Body of pancreas (tissue), 4 donors: ENCODE results near the gene STK39.

ENCODE experiments used
- POLR2A ChIP-seq, 3 donors: fragments of 450-650 bp; IDR thresholded peaks; one replicate each; pipeline ENCODE4 v1.6.1; 2016; ENCODE audit warnings: antibody characterized with exemption in 3 of 3, mild to moderate bottlenecking in 2 of 3
- TF ChIP-seq, protein P1 (sequence below), 7 experiments: fragments of 450-650 bp in 4 of 7; fragments of 200-600 bp in 3 of 7; sonication (generic) in 3 of 7; IDR thresholded peaks; one replicate each; pipeline ENCODE4 v1.5.1; 2016 to 2019; ENCODE audit warnings: antibody characterized with exemption in 7 of 7

DNA sequence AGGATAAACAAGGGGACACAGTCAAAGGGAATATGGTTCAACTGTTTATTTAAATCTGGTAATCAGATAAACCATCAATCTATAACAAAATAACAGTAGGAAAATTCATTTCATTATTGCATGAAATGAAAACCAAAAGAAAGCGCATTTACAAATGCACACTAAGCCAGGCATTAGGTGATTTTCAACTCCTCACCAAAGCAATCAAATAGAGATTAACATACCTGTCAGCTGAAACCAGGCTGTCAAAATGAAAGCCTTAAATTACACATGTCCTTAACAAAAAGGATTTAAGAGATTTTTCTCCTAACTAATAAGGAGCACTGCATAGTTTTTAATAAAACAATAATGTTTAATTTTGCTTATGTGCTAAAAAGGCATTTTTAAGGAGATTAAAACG lies 23.0 kb downstream of the STK39 start:
- TF ChIP-seq POLR2A (IDR thresholded peaks at IDR 0.05) = no peak
- TF ChIP-seq, protein P1, sequence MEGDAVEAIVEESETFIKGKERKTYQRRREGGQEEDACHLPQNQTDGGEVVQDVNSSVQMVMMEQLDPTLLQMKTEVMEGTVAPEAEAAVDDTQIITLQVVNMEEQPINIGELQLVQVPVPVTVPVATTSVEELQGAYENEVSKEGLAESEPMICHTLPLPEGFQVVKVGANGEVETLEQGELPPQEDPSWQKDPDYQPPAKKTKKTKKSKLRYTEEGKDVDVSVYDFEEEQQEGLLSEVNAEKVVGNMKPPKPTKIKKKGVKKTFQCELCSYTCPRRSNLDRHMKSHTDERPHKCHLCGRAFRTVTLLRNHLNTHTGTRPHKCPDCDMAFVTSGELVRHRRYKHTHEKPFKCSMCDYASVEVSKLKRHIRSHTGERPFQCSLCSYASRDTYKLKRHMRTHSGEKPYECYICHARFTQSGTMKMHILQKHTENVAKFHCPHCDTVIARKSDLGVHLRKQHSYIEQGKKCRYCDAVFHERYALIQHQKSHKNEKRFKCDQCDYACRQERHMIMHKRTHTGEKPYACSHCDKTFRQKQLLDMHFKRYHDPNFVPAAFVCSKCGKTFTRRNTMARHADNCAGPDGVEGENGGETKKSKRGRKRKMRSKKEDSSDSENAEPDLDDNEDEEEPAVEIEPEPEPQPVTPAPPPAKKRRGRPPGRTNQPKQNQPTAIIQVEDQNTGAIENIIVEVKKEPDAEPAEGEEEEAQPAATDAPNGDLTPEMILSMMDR (IDR thresholded peaks at IDR 0.05) = no peak
